GM12874 (cell line): ENCODE data around the gene RAB3IL1.

ENCODE experiments used
- CTCF ChIP-seq: IDR thresholded peaks from 2 replicates; pipeline ENCODE4 v1.5.1; 2011; ENCODE audit warnings: low read depth, mild to moderate bottlenecking, control low read depth, low read length, moderate library complexity; ENCODE audit not compliant: insufficient read depth

RAB3IL1 gene

GRCh38 chr11:61917334-61918109 lies at the start of gene RAB3IL1:
Gene RAB3IL1, minus strand, starts transcription at chr11:61917566. Its CDS starts 199 bp downstream, at chr11:61917367.
- no peak for TF ChIP-seq CTCF

- TF ChIP-seq CTCF, result no peak
These were observed 49.4 kb upstream of the RAB3IL1 start for GRCh38 chr11:61966734-61967115.

- TF ChIP-seq CTCF, result no peak
These were observed 46.8 kb upstream of the RAB3IL1 start for GRCh38 chr11:61964058-61964665.

- no peak for TF ChIP-seq CTCF
These were observed 46.1 kb upstream of the RAB3IL1 start for GRCh38 chr11:61963282-61964057.

- no peak for TF ChIP-seq CTCF
These were observed 45.6 kb upstream of the RAB3IL1 start for GRCh38 chr11:61963016-61963281.

GRCh38 chr11:61962213-61963015 lies 45.0 kb upstream of the RAB3IL1 start:
- TF ChIP-seq CTCF, result no peak
